DND-41 (cell line): Measurements from ENCODE around the gene CTIF.

Experiments
- ATAC-seq: fragments of 200-7000 bp; cut with Tn5 transposase; 3 replicates; pipeline ENCODE4 v1.9.1; 2021; ENCODE audit warnings: low read depth; ENCODE audit not compliant: insufficient read depth
- DNase-seq: peaks from one replicate; pipeline ENCODE4 v3.0.0-alpha.2; 2020
- H2AFZ ChIP-seq: 2 replicates; pipeline ENCODE4 v1.6.0; 2012; ENCODE audit warnings: low read depth, low read length
- H3K27ac ChIP-seq: 2 replicates; pipeline ENCODE4 v1.5.1; 2012; ENCODE audit warnings: low read length, inconsistent platforms
- H3K27me3 ChIP-seq: fragments of 200-600 bp; sonication (generic); 2 replicates; pipeline ENCODE4 v1.6.0; 2012; ENCODE audit warnings: low read length, mild to moderate bottlenecking, inconsistent platforms; ENCODE audit not compliant: insufficient read depth, poor library complexity
- H3K36me3 ChIP-seq: 2 replicates; pipeline ENCODE4 v1.5.1; 2012; ENCODE audit warnings: low read length, inconsistent platforms; ENCODE audit not compliant: insufficient read depth
- H3K4me1 ChIP-seq: 2 replicates; pipeline ENCODE4 v1.5.1; 2012; ENCODE audit warnings: mild to moderate bottlenecking, low read length; ENCODE audit not compliant: insufficient read depth
- H3K4me2 ChIP-seq: 2 replicates; pipeline ENCODE4 v1.6.0; 2012; ENCODE audit warnings: mild to moderate bottlenecking, moderate library complexity, low read length, inconsistent platforms; ENCODE audit not compliant: insufficient read depth
- H3K4me3 ChIP-seq, 2 experiments: fragments of 200-600 bp in 1 of 2; shearing (Covaris generic) in 1 of 2; 2 replicates each; pipeline ENCODE4 v1.5.1; 2012 to 2016; ENCODE audit warnings: inconsistent platforms in 2 of 2, low read length in 2 of 2, mild to moderate bottlenecking in 2 of 2, low read depth in 1 of 2, moderate library complexity in 1 of 2
- H3K79me2 ChIP-seq: 2 replicates; pipeline ENCODE4 v1.6.0; 2012; ENCODE audit warnings: low read length, inconsistent platforms; ENCODE audit not compliant: insufficient read depth
- H3K9ac ChIP-seq: 2 replicates; pipeline ENCODE4 v1.6.0; 2012; ENCODE audit warnings: low read depth, mild to moderate bottlenecking, inconsistent platforms, low read length, moderate library complexity
- H3K9me3 ChIP-seq: 2 replicates; pipeline ENCODE4 v1.5.1; 2012; ENCODE audit warnings: low read length, moderate library complexity, mild to moderate bottlenecking, inconsistent platforms; ENCODE audit not compliant: insufficient read depth, severe bottlenecking
- H4K20me1 ChIP-seq: 2 replicates; pipeline ENCODE4 v1.6.0; 2012; ENCODE audit warnings: low read length; ENCODE audit not compliant: insufficient read depth
- CTCF ChIP-seq: IDR thresholded peaks from 2 replicates; pipeline ENCODE4 v1.5.1; 2012; ENCODE audit warnings: borderline replicate concordance, low read length, moderate library complexity, mild to moderate bottlenecking; ENCODE audit not compliant: poor library complexity, severe bottlenecking; ENCODE audit errors: extremely low read depth
- EZH2 ChIP-seq: IDR thresholded peaks from 3 replicates; pipeline ENCODE4 v1.6.1; 2012; ENCODE audit warnings: borderline replicate concordance, low read depth, mild to moderate bottlenecking, moderate library complexity, low read length, inconsistent platforms; ENCODE audit not compliant: severe bottlenecking

Gene CTIF

DNA sequence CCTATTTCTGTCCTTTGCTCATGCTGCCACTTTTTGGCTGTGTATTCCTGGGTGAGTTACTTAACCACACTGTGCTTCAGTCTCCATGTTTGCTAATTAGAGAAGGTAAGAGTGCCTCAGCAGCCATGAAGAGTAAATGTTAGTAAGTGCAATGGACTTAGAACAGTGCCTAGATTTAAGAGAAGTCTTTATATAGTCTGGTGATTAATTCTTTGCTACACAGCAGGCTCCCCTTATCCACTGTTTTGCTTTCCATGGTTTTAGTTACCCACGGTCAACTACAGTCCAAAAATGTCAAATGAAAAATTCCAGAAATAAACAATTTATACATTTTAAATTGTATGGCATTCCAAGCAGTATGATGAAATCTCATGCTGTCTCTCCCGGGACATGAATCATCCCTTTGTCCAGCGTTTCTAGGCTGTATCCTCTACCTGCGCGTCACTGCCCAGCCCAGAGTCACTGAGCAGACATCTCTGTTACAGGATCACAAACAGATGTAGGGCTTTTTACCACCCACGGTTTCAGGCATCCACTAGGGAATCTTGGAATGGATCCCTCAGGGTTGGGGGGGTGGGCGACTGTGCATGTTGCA is 91.0 kb downstream of the CTIF start:
- H3K4me1 ChIP-seq, result no peaks in the 10 kb centered on the region
- no peak overlapping the region for H3K9ac ChIP-seq
- no peak overlapping the region for H3K27ac ChIP-seq
- no peak overlapping the region for H3K4me3 ChIP-seq
- ATAC-seq (no peak), DNase-seq (no peak)
- H3K27me3 ChIP-seq, result no peaks in the 10 kb centered on the region
- no peaks in the 10 kb centered on the region for H3K9me3 ChIP-seq
- H3K36me3 ChIP-seq, result no peaks in the 10 kb centered on the region
- H4K20me1 ChIP-seq, result no peaks in the 10 kb centered on the region
- H3K79me2 ChIP-seq, result no peaks in the 10 kb centered on the region
- no peak overlapping the region for H3K4me2 ChIP-seq
- no peak for TF ChIP-seq EZH2
- TF ChIP-seq CTCF, result no peak
- H2AFZ ChIP-seq, result no peak overlapping the region

DNA sequence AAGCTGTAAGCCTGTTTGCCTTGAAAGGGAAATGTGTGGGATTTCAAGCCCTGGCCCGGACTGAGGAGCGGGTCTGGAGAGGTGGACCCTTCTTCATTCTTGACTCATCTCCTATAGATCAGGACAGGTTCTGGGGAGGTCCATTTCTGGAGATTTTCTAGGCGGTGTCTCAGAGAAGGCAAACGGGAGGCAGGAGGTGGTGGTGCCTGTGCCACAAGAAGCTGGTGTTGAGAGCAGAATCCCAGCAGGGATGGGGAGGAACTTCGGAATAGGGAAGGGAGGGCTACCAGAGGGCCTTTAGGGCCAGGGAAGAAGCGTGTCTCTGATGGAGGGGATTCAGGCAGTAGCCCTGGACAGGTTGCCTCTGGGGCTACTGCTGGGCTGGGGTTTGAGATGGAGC is 93.0 kb downstream of the CTIF start:
- TF ChIP-seq EZH2, result no peak
- TF ChIP-seq CTCF, result no peak
- H3K79me2 ChIP-seq, result no peaks in the 10 kb centered on the region
- DNase-seq (no peak), ATAC-seq (no peak)
- H3K4me3 ChIP-seq, result no peak overlapping the region
- no peaks in the 10 kb centered on the region for H3K36me3 ChIP-seq
- no peak overlapping the region for H3K27ac ChIP-seq
- H3K4me1 ChIP-seq, result no peaks in the 10 kb centered on the region
- no peak overlapping the region for H3K9ac ChIP-seq
- no peak overlapping the region for H2AFZ ChIP-seq
- H3K27me3 ChIP-seq, result no peaks in the 10 kb centered on the region
- H3K4me2 ChIP-seq, result no peak overlapping the region
- no peaks in the 10 kb centered on the region for H4K20me1 ChIP-seq
- no peaks in the 10 kb centered on the region for H3K9me3 ChIP-seq

GRCh38 chr18:48632676-48633257 is 93.9 kb downstream of the CTIF start:
- no peaks in the 10 kb centered on the region for H3K36me3 ChIP-seq
- H3K27me3 ChIP-seq, result no peaks in the 10 kb centered on the region
- H3K9me3 ChIP-seq, result no peaks in the 10 kb centered on the region
- no peaks in the 10 kb centered on the region for H3K4me1 ChIP-seq
- no peak overlapping the region for H3K4me2 ChIP-seq
- no peak overlapping the region for H3K27ac ChIP-seq
- no peak overlapping the region for H3K4me3 ChIP-seq
- H3K9ac ChIP-seq, result no peak overlapping the region
- no peaks in the 10 kb centered on the region for H4K20me1 ChIP-seq
- TF ChIP-seq CTCF, result no peak
- TF ChIP-seq EZH2, result no peak
- ATAC-seq, result no peak
- H2AFZ ChIP-seq, result no peak overlapping the region
- H3K79me2 ChIP-seq, result no peaks in the 10 kb centered on the region
- no peak for DNase-seq
